ENCODE measurements around the gene GNB5.

- TF ChIP-seq POLR2AphosphoS5 (IDR thresholded peaks at IDR 0.05; ENCODE audit: borderline replicate concordance, low read depth, low read length), result no peak
- TF ChIP-seq EZH2 (IDR thresholded peaks at IDR 0.05), result no peak
- TF ChIP-seq FOXP2 (optimal IDR thresholded peaks at IDR 0.05; ENCODE audit: control extremely low read depth, extremely low read length, insufficient read depth), result no peak
Observed at GRCh38 chr15:52163321-52164190, 27.6 kb downstream of the GNB5 start.
